Stimulated activated CD4-positive, alpha-beta T cell treated with anti-CD3 and anti-CD28 coated beads, Interleukin-4, amount 100 ng/mL, for 48 hours (primary cell): ENCODE measurements around the gene SMCHD1.
"Not testable (repeated sequence)": the region's sequence is repeated elsewhere in the genome, so short reads cannot be mapped to it uniquely, and the experiment has no call there.

Source experiments
- DNase-seq, 2 donors: peaks; one replicate each; pipeline ENCODE4 v3.0.0-alpha.2; 2020; ENCODE audit warnings: low read depth in 2 of 2

Gene SMCHD1

DNA sequence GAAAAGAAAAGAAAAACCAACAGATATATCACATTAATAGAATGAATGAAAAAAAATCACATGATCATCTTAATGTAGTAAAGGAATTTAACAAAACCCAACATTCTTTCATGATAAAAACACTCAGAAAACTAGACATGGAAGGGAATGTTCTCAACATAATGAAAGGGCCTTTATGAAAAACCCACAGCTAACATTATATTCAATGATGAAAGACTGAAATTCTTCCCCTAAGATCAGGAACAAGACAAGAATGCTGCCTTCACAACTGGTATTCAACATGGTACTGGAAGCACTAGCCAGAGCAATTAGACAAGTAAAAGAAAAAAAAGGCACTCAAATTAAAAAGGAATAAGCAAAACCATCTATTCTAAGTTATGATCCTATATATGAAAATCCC, 162.8 kb downstream of the SMCHD1 start:
- DNase-seq = no peak

DNA sequence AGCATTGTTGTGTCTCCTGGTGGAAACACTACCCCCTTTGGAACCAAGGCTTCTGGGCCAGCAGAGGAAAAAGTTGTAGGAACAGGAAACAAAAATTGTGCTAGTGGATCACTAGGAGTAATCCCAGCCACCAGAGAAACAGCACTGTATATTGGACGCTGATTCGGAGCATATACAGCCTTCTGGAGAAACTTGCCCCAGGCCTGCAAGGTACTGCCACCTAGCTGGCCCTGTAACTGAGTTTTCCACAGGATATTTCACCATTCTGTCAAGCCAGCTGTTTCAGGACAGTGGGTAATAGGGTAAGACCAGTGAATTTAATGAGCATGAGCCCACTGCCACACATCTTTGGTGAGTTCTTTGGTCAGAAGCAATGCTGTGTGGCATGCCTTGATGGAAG, 166.2 kb downstream of the SMCHD1 start:
- DNase-seq = no peak

DNA sequence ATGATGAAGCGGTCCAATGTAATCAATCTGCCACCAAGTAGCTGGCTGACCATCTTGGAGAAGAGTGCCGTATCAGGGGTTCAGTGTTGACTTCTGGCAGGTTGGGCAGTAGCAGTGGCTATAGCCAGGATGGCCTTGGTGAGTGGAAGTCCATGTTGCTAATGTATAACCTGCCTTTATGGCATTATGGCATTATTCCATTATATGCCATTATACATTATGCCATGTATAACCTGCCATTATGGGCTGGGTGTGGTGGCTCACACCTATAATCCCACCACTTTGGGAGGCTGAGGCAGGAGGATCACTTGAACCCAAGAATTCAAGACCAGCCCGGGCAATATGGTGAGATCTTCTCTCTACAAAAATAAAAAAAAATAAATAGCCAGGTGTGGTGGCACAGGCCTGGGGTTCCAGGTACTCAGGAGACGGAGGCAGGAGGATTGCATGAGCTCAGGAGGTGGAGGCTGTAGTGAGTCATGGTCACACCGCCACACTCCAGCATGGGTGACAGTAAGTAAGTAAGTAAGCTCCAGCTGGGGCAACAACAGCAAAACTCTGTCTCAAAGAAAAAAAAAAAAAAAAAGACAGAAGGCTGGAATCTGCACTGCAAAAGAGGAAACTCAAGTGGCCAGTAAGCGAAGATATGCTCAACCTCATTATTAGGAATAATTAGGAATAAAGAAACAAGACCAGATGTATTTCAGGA, 166.8 kb downstream of the SMCHD1 start:
- no peak for DNase-seq

DNA sequence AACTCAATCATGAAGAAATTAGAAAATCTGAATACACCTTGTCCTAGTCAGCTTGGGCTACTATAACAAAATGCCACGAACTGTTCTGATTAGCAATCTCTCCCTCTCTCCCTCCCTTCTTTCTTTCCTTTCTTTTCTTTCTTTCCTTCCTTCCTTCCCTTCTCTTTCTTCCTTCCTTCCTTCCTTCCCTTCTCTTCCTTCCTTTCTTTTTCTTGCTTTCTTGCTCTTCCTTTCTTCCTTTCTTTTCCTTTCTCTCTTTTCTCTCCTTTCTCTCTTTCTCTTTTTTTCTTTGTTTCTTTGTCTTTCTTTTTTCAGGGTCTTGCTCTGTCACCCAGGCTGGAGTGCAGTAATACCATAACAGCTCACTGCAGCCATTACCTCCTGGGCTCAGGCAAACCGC, 167.7 kb downstream of the SMCHD1 start:
- no peak for DNase-seq

DNA sequence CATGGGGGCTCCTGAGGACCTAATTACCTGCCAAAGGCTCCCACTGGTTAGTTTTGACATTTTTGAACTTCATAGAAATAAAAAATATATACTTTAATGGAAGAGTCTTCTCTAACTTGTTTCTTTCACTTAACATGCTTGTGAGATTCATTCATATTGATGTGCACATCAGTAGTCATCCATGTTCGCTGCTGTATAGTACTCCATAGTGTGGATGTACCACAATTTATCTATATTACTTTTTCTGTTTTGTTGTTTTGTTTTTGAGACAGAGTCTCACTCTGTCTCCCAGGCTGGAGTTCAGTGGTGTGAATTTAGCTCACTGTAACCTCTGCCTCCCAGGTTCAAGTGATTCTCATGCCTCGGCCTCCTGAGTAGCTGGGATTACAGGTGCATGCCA, 168.4 kb downstream of the SMCHD1 start:
- DNase-seq = no peak

GRCh38 chr18:2824865-2825264, 169.3 kb downstream of the SMCHD1 start:
- DNase-seq = no peak

GRCh38 chr18:2825613-2826175, 170.2 kb downstream of the SMCHD1 start:
- DNase-seq = no peak

DNA sequence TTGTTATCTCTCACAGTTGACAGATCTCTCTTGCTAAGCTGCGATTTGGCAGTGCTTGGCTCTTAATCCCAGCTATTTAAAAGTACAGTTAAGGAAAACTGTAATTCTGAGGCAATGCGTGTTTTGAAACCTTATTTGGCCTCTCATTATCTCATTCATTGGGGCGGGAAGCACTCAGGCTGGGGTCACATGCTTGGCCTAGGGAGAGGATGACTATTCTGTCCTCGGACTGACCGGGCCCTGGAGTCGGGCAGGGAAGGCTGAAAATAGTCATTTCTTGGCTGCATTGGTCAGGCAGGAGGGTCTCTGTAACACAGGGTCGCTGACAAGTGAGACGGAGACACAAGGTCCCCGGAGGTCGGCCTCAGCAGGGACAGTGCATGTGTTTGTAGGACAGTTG, 171.1 kb downstream of the SMCHD1 start:
- no peak for DNase-seq

DNA sequence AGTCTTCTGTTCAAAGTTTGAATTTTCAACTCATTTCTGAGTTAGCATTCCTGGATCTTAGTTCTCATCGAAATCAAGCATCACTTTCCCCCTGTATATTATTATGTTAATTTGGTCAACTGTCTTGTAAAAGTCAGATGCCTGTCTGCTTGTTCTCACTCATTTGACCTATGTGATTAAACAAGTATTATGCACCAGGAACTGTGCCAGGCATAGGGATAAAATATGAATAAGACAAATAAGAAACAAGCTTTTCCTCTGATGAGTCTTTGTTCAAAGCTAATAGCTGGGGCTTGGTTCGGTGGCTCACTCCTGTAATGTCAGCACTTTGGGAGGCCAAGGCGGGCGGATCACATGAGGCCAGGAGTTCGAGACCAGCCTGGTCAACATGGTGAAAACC, 171.5 kb downstream of the SMCHD1 start:
- DNase-seq = no peak

- not testable (repeated sequence) for DNase-seq
These were observed 180.6 kb downstream of the SMCHD1 start for GRCh38 chr18:2836118-2836517.

DNA sequence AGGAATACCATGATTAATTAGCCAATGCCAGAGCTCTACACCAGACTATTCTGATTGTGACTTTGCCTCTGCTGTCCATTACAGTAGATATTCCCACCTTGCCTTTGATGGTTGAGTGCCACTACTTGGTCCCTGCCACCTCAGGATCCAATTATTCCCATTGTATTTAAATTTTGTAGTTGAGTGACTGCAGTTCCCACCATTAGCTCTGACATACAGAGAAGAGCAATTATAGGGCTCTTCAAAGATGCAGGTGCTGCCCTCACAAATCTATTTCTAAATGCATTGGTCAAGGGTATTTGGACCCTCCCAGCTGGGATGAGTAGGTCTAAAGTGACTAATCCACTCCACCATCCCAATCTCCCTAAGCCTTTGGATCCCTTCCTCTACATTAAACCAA, 181.8 kb downstream of the SMCHD1 start:
- not testable (repeated sequence) for DNase-seq

DNA sequence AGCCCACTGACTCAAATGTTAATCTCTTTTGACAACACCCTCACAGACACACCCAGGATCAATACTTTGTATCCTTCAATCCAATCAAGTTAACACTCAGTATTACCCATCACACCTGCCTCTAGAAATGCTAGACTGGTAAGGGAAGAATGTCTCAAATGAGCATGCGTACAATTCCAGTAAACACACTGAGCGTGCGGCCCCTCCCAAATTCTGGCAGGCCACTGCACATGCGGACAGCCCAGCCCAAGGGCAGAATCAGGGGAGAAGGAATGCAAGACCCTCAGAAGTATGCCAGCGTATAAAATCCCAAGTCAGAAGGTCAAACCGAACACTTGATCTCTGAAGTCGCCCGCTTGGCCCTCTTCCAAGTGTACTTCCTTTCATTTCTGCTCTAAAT, 183.7 kb downstream of the SMCHD1 start:
- no peak for DNase-seq

DNA sequence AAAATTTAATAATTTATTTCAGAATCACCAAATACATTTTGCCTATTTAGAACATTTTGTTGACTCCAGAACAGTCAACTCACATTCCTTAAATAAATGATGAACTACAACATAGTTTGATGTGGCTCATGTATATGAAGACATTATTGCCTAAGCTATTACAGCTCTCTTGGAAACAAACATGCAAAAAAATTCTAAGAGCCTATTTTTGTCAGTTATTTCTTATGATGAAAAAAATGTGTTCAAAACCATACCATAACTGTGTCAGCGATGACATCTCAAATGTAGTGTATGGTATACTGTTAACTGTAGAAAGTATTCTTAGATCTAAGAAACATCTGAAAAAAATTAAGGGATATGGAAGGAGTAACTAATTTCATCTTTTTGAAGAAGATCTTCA, 185.0 kb downstream of the SMCHD1 start:
- no peak for DNase-seq

DNA sequence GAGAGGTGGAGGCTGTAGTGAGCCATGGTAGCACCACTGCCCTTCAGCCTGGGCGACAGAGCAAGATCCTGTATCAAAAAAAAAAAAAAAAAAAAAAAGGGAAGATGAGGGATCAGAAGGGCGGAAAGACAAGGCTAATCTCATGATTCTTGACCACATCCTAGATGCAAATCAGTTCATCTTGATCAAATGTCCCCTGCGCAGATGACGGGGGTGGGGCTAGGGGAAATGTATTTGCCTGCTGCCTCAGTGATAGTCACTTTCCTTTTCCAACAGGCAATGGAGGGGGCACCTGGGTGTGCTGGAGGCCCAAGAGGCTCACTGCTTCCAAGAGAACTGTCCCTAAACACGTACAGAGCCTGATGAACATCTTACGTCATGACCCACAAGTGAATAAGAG, 187.6 kb downstream of the SMCHD1 start:
- no peak for DNase-seq

DNA sequence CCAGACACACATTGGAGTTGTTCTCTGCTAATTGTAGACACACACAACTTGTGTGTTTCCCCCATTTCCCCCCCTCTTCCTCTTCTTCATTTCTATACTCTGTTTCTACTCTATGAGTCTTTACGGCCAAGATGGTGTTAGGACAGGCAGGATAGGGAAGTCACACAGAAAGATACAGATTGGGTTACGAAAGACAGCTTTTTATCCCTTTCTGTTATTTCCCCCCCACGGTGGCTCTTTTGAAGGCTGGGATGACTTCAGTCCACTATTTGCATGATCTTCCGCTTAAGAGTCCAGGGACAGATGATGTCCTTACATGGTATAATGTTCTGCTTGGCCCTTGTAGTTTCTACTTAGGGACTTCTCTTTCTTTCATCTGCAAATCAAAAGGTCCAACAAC, 189.6 kb downstream of the SMCHD1 start:
- DNase-seq = no peak

DNA sequence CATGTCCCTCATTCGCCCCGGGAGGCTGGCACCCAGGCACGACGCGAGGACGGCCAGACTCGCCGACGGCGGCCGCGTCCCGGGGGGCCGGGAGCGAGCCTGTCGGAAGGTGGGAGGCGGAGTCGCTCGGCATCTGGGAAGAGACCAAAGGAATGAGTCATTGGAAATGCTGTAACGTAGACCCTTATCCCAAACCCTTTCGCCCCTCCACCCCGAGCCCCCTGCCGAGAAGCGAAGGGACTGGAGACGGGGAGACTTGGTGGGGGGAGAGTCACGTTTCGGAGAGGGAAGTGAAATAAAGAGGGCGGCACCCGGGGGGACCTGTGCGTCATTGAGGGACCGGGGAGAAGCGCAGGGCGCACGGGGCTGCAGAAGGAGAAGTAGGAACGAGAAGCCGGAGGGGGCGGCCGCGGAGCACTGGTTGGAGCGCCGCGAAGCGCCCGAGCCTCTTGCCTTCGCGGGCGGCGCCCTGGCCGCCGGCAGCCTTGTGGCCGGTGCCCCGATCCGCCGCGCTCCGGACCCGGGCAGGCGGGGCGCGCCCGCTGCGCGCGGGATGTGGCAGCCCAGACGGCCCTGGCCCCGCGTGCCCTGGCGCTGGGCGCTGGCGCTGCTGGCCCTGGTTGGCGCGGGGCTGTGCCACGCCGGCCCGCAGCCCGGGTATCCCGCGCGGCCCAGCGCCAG, 191.2 kb downstream of the SMCHD1 start, which contains the start of gene EMILIN2:
TSS of gene EMILIN2 (plus strand) at position 371 of the 681 bp plus-strand sequence. CDS start at position 554, 183 bp downstream.
- DNase-seq = peak; percentile 12 to 28

DNA sequence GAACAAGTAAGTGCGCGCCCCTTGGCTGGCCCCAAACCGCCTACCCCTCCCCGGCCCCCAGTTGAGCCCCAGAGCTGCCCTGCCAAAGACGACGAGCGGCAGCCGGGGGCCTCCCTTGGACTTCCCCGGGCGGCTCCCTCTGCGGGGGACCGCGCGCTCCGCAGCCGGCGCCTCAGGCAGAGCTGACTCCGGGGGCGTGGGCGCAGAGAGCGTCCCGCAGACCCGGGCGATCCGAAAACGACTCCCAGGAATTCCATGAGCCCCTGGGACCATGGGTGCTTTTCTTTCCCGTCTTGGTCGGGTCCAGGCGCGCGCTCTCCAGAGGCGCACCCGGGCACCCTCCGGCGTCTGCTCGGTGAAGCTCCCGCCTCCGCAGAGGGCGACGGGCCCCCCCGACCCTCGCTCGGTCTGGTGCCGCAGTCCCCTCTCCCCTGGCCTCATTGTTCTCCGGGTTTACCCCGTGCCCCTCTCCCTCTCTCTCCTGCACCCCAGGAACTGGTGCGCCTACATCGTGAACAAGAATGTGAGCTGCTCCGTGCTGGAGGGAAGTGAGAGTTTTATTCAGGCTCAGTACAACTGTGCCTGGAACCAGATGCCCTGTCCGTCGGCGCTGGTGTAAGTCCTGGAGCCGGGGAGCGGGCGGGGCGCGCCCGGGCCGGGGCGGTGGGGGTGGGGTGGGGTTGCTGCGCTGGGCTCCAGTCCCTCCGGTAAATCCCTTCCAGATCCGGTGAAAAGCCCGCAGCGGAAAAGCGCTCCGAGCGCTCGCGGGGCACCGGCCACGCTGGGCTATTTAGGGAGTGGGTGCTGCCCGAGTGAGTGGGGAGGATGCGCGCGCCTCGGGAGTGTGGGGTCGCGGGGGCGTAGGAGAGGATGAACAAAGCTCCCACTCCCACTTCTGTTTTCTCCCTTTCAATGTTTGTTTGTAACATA, 192.1 kb downstream of the SMCHD1 start:
- DNase-seq = peak in 1 of 2 donors; percentile 18

DNA sequence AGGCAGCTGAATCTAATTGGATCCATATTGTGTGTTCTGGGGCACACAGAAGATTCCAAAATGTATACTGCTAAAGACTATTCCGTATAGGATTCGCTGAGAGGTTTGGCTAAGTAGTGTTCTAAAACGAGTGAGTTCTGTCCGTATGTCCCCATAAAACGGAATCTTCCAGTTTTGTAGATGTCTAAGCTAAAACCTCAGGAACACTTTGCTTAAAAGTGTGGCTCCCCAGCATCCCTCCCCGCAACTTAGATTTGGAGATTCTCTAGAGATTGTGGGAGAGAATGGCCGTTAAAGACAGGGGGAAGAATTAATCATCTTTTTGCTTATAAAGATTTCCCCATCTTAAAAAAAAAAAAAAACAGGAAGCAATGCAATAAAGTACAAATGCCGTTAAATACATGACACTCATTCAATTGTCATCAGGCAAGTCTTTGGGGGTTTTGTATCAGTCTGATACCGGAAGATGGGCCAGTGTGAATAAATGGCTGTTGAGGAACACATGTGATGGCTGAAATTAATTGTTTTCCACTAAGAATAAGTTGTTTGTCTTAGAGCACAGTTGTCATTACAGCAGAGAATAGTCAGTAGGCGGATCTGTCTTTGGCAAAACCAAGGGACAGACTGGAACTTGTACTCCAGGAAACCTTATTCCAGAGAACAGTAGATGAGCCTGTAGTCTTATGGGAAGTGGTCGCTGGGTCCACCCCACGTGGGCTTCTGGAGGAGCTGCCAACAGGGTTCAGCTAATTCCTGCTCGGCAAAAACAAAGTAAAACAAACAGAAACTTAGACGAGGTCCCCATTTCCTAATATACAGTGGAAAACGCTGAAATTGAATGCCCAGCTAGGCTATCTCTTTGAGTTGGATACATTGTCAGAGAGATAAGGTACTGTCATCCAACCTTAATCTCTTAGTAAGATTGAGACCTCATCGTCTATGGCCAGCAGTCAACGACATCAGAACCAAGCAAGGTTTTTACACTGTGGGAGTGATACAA, 193.0 kb downstream of the SMCHD1 start:
- DNase-seq = no peak

DNA sequence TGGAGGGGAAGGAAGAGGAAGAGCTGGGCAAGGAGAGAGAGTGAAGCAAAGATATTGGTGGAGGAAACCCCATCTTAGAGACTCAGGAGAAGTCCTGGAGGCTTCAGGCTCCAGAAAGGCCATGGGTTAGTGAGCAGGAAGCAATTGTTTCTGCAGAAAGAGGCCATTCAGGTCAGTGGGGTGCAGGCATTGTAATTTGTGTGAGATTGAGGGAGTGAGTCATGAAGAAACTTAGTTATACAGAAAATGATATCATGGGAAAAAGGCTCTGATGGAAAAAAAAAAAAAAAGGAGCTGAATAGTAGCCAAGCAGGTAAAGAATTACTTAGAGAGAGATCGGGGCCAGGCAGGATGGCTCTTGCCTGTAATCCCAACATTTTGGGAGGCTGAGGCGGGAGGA, 195.3 kb downstream of the SMCHD1 start:
- DNase-seq = peak in 1 of 2 donors; percentile 7

DNA sequence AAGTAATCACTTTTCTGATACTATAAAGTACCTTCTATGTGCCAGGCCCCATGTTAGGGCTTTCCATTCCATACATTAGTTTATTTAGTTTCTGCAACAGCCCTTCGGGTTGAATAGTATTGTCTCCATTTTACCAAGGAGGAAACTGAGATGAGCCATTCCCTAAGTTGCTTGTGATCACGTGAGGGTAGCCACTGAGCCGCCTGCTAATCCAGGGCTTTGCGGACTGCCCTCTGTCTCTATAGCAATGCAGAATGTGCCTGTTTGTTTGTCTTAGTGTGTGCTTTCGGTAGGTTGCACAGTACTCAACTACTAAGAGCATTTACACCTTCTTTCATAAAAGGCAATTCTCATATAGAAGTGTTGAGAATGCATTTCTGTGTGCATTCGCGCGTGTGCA, 196.2 kb downstream of the SMCHD1 start:
- no peak for DNase-seq

- not testable (repeated sequence) for DNase-seq
These were observed 196.9 kb downstream of the SMCHD1 start for GRCh38 chr18:2852460-2852859.
